Measurements from ENCODE around the gene TMEM212. TPM values are rescaled to one million over a fixed set of nuclear protein-coding genes. Genes with fewer than 3 reads are reported as not detected.

The TMEM212 gene
- total and polyA plus RNA-seq, 2 of the 13 experiments (the other 11 are each of a cell fraction or from before 2014, with no cell fraction given) = not detected

DNA sequence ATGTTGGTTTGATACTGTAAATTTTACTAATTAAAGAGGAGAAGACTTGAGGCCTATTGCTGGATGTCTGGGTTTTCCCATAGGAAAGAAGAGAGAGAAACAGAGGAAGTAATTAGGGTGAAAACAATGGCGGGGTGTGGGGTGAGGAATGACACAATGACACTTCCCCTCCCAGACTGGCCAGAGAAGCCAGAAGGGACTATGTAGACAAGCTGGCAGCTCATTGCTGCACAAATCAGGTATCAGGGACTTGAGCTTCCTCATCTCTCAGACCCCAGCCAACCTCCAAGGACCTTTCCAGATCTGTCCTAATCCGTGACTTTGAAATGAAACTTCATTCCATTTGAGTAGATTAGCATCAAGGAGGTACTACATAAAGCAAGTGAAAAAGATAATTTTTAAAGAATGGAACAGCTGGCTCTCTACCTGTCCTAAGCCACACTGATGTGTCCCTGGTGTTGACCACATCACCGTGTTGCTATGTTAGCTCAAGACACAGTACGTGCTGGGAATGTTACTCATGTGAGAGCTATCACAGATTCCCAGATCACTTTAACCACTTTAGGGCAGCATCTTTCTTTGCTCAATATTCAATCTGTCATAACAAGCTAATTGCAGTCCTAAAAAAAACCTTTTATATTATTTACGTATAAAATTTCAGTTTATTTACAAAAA, 22.2 kb downstream of the TMEM212 start (continued):
- TF ChIP-seq, protein P1, sequence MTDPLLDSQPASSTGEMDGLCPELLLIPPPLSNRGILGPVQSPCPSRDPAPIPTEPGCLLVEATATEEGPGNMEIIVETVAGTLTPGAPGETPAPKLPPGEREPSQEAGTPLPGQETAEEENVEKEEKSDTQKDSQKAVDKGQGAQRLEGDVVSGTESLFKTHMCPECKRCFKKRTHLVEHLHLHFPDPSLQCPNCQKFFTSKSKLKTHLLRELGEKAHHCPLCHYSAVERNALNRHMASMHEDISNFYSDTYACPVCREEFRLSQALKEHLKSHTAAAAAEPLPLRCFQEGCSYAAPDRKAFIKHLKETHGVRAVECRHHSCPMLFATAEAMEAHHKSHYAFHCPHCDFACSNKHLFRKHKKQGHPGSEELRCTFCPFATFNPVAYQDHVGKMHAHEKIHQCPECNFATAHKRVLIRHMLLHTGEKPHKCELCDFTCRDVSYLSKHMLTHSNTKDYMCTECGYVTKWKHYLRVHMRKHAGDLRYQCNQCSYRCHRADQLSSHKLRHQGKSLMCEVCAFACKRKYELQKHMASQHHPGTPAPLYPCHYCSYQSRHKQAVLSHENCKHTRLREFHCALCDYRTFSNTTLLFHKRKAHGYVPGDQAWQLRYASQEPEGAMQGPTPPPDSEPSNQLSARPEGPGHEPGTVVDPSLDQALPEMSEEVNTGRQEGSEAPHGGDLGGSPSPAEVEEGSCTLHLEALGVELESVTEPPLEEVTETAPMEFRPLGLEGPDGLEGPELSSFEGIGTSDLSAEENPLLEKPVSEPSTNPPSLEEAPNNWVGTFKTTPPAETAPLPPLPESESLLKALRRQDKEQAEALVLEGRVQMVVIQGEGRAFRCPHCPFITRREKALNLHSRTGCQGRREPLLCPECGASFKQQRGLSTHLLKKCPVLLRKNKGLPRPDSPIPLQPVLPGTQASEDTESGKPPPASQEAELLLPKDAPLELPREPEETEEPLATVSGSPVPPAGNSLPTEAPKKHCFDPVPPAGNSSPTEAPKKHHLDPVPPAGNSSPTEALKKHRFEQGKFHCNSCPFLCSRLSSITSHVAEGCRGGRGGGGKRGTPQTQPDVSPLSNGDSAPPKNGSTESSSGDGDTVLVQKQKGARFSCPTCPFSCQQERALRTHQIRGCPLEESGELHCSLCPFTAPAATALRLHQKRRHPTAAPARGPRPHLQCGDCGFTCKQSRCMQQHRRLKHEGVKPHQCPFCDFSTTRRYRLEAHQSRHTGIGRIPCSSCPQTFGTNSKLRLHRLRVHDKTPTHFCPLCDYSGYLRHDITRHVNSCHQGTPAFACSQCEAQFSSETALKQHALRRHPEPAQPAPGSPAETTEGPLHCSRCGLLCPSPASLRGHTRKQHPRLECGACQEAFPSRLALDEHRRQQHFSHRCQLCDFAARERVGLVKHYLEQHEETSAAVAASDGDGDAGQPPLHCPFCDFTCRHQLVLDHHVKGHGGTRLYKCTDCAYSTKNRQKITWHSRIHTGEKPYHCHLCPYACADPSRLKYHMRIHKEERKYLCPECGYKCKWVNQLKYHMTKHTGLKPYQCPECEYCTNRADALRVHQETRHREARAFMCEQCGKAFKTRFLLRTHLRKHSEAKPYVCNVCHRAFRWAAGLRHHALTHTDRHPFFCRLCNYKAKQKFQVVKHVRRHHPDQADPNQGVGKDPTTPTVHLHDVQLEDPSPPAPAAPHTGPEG (CRISPR knock-in tag; IDR thresholded peaks at IDR 0.05) = no peak
- TF ChIP-seq, protein P2, sequence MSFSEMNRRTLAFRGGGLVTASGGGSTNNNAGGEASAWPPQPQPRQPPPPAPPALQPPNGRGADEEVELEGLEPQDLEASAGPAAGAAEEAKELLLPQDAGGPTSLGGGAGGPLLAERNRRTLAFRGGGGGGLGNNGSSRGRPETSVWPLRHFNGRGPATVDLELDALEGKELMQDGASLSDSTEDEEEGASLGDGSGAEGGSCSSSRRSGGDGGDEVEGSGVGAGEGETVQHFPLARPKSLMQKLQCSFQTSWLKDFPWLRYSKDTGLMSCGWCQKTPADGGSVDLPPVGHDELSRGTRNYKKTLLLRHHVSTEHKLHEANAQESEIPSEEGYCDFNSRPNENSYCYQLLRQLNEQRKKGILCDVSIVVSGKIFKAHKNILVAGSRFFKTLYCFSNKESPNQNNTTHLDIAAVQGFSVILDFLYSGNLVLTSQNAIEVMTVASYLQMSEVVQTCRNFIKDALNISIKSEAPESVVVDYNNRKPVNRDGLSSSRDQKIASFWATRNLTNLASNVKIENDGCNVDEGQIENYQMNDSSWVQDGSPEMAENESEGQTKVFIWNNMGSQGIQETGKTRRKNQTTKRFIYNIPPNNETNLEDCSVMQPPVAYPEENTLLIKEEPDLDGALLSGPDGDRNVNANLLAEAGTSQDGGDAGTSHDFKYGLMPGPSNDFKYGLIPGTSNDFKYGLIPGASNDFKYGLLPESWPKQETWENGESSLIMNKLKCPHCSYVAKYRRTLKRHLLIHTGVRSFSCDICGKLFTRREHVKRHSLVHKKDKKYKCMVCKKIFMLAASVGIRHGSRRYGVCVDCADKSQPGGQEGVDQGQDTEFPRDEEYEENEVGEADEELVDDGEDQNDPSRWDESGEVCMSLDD (CRISPR knock-in tag; IDR thresholded peaks at IDR 0.05; ENCODE audit: borderline replicate concordance) = no peak
- TF ChIP-seq, protein P3, sequence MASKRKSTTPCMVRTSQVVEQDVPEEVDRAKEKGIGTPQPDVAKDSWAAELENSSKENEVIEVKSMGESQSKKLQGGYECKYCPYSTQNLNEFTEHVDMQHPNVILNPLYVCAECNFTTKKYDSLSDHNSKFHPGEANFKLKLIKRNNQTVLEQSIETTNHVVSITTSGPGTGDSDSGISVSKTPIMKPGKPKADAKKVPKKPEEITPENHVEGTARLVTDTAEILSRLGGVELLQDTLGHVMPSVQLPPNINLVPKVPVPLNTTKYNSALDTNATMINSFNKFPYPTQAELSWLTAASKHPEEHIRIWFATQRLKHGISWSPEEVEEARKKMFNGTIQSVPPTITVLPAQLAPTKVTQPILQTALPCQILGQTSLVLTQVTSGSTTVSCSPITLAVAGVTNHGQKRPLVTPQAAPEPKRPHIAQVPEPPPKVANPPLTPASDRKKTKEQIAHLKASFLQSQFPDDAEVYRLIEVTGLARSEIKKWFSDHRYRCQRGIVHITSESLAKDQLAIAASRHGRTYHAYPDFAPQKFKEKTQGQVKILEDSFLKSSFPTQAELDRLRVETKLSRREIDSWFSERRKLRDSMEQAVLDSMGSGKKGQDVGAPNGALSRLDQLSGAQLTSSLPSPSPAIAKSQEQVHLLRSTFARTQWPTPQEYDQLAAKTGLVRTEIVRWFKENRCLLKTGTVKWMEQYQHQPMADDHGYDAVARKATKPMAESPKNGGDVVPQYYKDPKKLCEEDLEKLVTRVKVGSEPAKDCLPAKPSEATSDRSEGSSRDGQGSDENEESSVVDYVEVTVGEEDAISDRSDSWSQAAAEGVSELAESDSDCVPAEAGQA (IDR thresholded peaks at IDR 0.05; ENCODE audit: low read depth) = no peak
- TF ChIP-seq, protein P3 (CRISPR knock-in tag; IDR thresholded peaks at IDR 0.05; ENCODE audit: borderline replicate concordance) = no peak

All from HepG2 (cell line).